ENCODE measurements around the gene ST6GALNAC5. TPM values are rescaled to one million over a fixed set of nuclear protein-coding genes. Genes with fewer than 3 reads are reported as not detected.

The ST6GALNAC5 gene
- total RNA-seq, 1 experiment from 2014 or later: 0.24 TPM

- Histone ChIP-seq H3K79me2 (ENCODE audit: low read depth) (no peaks in the 10 kb centered on the region), H4K20me1 (ENCODE audit: insufficient read depth) (no peaks in the 10 kb centered on the region)
- intact Hi-C loops (cut with micrococcal nuclease; ENCODE audit: unreplicated experiment): no loop called here
Measured at GRCh38 chr1:77036560-77036959, 169.3 kb downstream of the ST6GALNAC5 start.

DNA sequence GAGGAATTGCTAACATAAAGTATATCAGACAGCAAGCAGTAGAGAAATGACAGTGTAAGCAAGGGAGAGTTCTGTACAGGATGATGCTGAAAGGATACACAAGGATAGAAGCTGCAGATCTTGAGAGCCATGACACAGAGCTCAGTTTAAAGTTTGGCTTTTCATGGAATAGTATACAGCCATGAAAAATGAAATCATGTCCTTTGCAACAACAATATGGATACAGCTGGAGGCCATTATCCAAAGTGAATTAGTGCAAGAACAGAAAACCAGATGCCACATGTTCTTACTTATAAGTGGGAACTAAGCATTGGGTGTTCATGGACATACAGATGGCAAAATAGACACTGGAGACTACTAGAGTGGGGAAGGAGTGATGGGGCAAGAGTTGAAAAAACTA lies 169.8 kb downstream of the ST6GALNAC5 start:
- no peak for DNase-seq
- H3K36me3 ChIP-seq (ENCODE audit: low read depth): no peaks in the 10 kb centered on the region
- peaks cover 17% of the 10 kb centered on the region for H3K4me1 ChIP-seq (replicated peaks; ENCODE audit: insufficient read depth)
- no peak overlapping the region for H2AFZ ChIP-seq
- TF ChIP-seq EZH2 (IDR thresholded peaks at IDR 0.05; ENCODE audit: low read depth): no peak
- TF ChIP-seq, protein P1, sequence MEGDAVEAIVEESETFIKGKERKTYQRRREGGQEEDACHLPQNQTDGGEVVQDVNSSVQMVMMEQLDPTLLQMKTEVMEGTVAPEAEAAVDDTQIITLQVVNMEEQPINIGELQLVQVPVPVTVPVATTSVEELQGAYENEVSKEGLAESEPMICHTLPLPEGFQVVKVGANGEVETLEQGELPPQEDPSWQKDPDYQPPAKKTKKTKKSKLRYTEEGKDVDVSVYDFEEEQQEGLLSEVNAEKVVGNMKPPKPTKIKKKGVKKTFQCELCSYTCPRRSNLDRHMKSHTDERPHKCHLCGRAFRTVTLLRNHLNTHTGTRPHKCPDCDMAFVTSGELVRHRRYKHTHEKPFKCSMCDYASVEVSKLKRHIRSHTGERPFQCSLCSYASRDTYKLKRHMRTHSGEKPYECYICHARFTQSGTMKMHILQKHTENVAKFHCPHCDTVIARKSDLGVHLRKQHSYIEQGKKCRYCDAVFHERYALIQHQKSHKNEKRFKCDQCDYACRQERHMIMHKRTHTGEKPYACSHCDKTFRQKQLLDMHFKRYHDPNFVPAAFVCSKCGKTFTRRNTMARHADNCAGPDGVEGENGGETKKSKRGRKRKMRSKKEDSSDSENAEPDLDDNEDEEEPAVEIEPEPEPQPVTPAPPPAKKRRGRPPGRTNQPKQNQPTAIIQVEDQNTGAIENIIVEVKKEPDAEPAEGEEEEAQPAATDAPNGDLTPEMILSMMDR (conservative IDR thresholded peaks at IDR 0.05): no peak
- 0 out of 2 replicates have a peak, but pooled peaks cover 5% of the 10 kb centered on the region for H3F3A ChIP-seq (ENCODE audit: insufficient read depth, low read depth)
- CTCF ChIA-PET: no interaction called here
- intact Hi-C loops (cut with micrococcal nuclease; ENCODE audit: unreplicated experiment): no loop called here
- no peaks in the 10 kb centered on the region for H3K9me2 ChIP-seq (ENCODE audit: insufficient read depth)
- H3K9me3 ChIP-seq (ENCODE audit: insufficient read depth, low read depth): peaks cover 4% of the 10 kb centered on the region; the same call in 1 of the 2 replicates
- H3K27ac ChIP-seq: no peak overlapping the region
- H3K79me2 ChIP-seq (ENCODE audit: low read depth): no peaks in the 10 kb centered on the region
- no peak overlapping the region for H3K4me2 ChIP-seq
- H3K4me3 ChIP-seq: no peak overlapping the region
- H4K20me1 ChIP-seq (ENCODE audit: insufficient read depth): no peaks in the 10 kb centered on the region
- H3K27me3 ChIP-seq (ENCODE audit: insufficient read depth, low read depth): no peaks in the 10 kb centered on the region
- BruUV-seq (replicated peaks): no TSS peak
- POLR2A ChIA-PET (ENCODE audit: unreplicated experiment): no interaction called here

More at GRCh38 chr1:77036560-77036959, 169.3 kb downstream of the ST6GALNAC5 start:
- Histone ChIP-seq H2AFZ (no peak overlapping the region), H3K4me3 (no peak overlapping the region), H3K36me3 (ENCODE audit: low read depth) (no peaks in the 10 kb centered on the region), H3K4me2 (no peak overlapping the region), H3K9me3 (ENCODE audit: insufficient read depth, low read depth) (peaks cover 4% of the 10 kb centered on the region; the same call in 1 of the 2 replicates), H3K27me3 (ENCODE audit: insufficient read depth, low read depth) (no peaks in the 10 kb centered on the region), H3F3A (ENCODE audit: insufficient read depth, low read depth) (peaks cover 5% of the 10 kb centered on the region; the same call in 1 of the 2 replicates), H3K27ac (no peak overlapping the region), H3K9me2 (ENCODE audit: insufficient read depth) (no peaks in the 10 kb centered on the region), H3K4me1 (replicated peaks; ENCODE audit: insufficient read depth) (peaks cover 18% of the 10 kb centered on the region)
- ChIA-PET CTCF (no interaction called here), POLR2A (ENCODE audit: unreplicated experiment) (no interaction called here)
- no peak for DNase-seq
- TF ChIP-seq, protein P1 (conservative IDR thresholded peaks at IDR 0.05): no peak
- no peak for TF ChIP-seq EZH2 (IDR thresholded peaks at IDR 0.05; ENCODE audit: low read depth)
- no TSS peak for BruUV-seq (replicated peaks)

GRCh38 chr1:77038000-77038399 lies 170.7 kb downstream of the ST6GALNAC5 start:
- Histone ChIP-seq H3K27ac (no peak overlapping the region), H3K4me1 (replicated peaks; ENCODE audit: insufficient read depth) (peaks cover 17% of the 10 kb centered on the region), H4K20me1 (ENCODE audit: insufficient read depth) (no peaks in the 10 kb centered on the region), H3K79me2 (ENCODE audit: low read depth) (no peaks in the 10 kb centered on the region), H3K27me3 (ENCODE audit: insufficient read depth, low read depth) (no peaks in the 10 kb centered on the region), H3K9me3 (ENCODE audit: insufficient read depth, low read depth) (peaks cover 4% of the 10 kb centered on the region; the same call in 1 of the 2 replicates), H3K4me2 (no peak overlapping the region), H3F3A (ENCODE audit: insufficient read depth, low read depth) (0 out of 2 replicates have a peak, but pooled peaks cover 5% of the 10 kb centered on the region), H2AFZ (no peak overlapping the region), H3K4me3 (no peak overlapping the region), H3K36me3 (ENCODE audit: low read depth) (no peaks in the 10 kb centered on the region), H3K9me2 (ENCODE audit: insufficient read depth) (no peaks in the 10 kb centered on the region)
- DNase-seq: no peak
- POLR2A ChIA-PET (ENCODE audit: unreplicated experiment): no interaction called here
- BruUV-seq (replicated peaks): no TSS peak
- CTCF ChIA-PET: no interaction called here
- intact Hi-C loops (cut with micrococcal nuclease; ENCODE audit: unreplicated experiment): no loop called here
- no peak for TF ChIP-seq EZH2 (IDR thresholded peaks at IDR 0.05; ENCODE audit: low read depth)
- TF ChIP-seq, protein P1 (conservative IDR thresholded peaks at IDR 0.05): no peak
